Measurements from ENCODE around the gene LMO2. TPM values are rescaled to one million over a fixed set of nuclear protein-coding genes. Genes with fewer than 3 reads are reported as not detected.

Gene LMO2
- polyA plus RNA-seq, 3 donors: 48.8 to 140 (median 75.8) TPM

DNA sequence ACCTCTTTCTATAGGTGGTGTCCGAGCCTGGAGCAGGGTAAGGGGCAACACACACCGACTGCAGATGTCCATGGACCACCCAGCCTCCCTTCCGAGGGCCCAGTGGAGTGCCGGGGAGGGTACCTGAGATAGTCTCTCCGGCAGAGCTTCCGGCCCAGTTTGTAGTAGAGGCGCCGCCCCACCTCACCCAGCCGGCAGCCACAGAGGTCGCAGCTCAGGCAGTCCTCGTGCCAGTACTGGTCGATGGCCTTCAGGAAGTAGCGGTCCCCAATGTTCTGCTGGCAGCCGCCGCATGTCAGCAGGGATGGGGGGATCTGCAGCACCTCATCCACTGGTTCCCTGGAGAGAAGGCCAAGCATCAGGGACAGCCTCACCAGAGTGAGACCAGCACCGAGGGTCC, 27.4 kb downstream of the LMO2 start:
- H3K4me2 ChIP-seq (replicated peaks; ENCODE audit: extremely low read depth, low read length, poor library complexity, severe bottlenecking): peak overlapping the region; percentile 8
- H4K20me1 ChIP-seq (ENCODE audit: insufficient read depth, low read length): peaks cover 94% of the 10 kb centered on the region
- no peaks in the 10 kb centered on the region for H3K9me3 ChIP-seq (replicated peaks in 1 of 2; ENCODE audit: control insufficient read depth in 1 of 2, insufficient read depth in 1 of 2, low read length in 2 of 2)
- H3K4me3 Mint-ChIP-seq: peak overlapping the region in 1 of 2 donors; percentile 70
- H3K9ac ChIP-seq (ENCODE audit: insufficient read depth, low read length, poor library complexity, severe bottlenecking): peak overlapping the region; percentile 4
- H3K79me2 ChIP-seq (ENCODE audit: insufficient read depth, low read length): peaks cover 100% of the 10 kb centered on the region
- H3K27me3 ChIP-seq (ENCODE audit: control insufficient read depth in 2 of 2, insufficient read depth in 2 of 2, low read length in 2 of 2): no peaks in the 10 kb centered on the region
- H2AFZ ChIP-seq (ENCODE audit: insufficient read depth, low read depth, low read length, poor library complexity, severe bottlenecking): no peak overlapping the region
- H3K4me1 ChIP-seq (ENCODE audit: control insufficient read depth in 1 of 2, insufficient read depth in 2 of 2, low read length in 2 of 2): peaks cover 33 to 52% of the 10 kb centered on the region in 2 donors
- peak overlapping the region in 6 of 7 donors; percentile 10 to 84 (median 76) for H3K27ac Mint-ChIP-seq
- H3K27me3 Mint-ChIP-seq (ENCODE audit: low read depth in 3 of 3): peaks cover 0 to 3% (median 0%) of the 10 kb centered on the region in 3 donors
- peak overlapping the region in 1 of 2 donors; percentile 82 for H3K27ac ChIP-seq (ENCODE audit: low read depth in 1 of 2, low read length in 2 of 2)
- H3K9me3 Mint-ChIP-seq: no peaks in the 10 kb centered on the region
- peaks cover 62 to 72% of the 10 kb centered on the region in 2 donors for H3K36me3 ChIP-seq (replicated peaks in 1 of 2; ENCODE audit: control insufficient read depth in 1 of 2, insufficient read depth in 2 of 2, low read length in 2 of 2)
- no peak overlapping the region for H3K4me3 ChIP-seq (replicated peaks in 1 of 3; ENCODE audit: low read depth in 2 of 3, low read length in 3 of 3)
- WGBS (ENCODE audit: insufficient coverage): 48% methylated on average over 10 of the region's 16 CpGs
- peaks cover 66% of the 10 kb centered on the region for H3K4me1 Mint-ChIP-seq
- TF ChIP-seq, protein P1, sequence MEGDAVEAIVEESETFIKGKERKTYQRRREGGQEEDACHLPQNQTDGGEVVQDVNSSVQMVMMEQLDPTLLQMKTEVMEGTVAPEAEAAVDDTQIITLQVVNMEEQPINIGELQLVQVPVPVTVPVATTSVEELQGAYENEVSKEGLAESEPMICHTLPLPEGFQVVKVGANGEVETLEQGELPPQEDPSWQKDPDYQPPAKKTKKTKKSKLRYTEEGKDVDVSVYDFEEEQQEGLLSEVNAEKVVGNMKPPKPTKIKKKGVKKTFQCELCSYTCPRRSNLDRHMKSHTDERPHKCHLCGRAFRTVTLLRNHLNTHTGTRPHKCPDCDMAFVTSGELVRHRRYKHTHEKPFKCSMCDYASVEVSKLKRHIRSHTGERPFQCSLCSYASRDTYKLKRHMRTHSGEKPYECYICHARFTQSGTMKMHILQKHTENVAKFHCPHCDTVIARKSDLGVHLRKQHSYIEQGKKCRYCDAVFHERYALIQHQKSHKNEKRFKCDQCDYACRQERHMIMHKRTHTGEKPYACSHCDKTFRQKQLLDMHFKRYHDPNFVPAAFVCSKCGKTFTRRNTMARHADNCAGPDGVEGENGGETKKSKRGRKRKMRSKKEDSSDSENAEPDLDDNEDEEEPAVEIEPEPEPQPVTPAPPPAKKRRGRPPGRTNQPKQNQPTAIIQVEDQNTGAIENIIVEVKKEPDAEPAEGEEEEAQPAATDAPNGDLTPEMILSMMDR (IDR thresholded peaks at IDR 0.05): no peak
- DNase-seq: no peak
- peaks cover 68 to 70% of the 10 kb centered on the region in 2 donors for H3K36me3 Mint-ChIP-seq
- intact Hi-C loops (cut with micrococcal nuclease): loop anchor here in 1 of 2 donors (10.0 kb wide), 1 partner anchor 490 kb away; the partner anchor contains the start of gene ABTB2

DNA sequence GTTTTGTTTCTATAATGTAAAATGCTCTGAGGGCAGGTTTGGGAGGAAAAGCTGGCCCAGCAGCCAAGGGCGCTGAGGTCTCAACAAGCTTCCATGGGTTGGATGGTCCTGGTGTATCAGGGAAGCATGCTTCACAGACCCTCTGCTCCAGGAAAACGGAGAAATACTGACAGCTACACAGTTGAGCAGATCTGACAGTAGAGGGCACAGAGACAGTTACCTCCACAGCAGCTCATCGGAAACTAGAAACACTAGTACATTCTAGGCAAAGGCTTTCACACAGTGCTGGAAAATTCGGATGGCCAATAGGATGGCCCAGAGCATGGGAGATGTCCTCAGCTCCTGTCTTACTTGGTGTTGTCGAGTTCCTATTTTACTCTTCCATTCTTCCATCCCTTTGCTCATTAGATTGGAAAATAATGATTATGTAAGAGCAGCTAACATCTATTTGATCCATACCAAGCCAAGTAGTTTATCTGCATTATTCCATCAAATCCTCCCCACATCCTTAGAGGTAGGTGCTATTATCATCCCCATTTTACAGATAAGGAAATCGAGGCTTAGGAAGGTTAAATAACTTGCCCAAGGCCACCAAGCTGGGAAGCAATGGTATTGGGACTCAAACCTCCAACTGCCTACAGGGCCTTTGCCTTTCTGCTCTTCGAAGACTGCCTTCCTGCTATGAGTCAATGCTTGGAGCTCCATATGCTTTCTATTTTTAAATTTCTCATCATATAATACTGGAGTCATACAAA, 28.3 kb downstream of the LMO2 start:
- Histone ChIP-seq H3K9ac (ENCODE audit: insufficient read depth, low read length, poor library complexity, severe bottlenecking) (no peak overlapping the region), H3K79me2 (ENCODE audit: insufficient read depth, low read length) (peaks cover 96% of the 10 kb centered on the region), H3K27me3 (ENCODE audit: control insufficient read depth in 2 of 2, insufficient read depth in 2 of 2, low read length in 2 of 2) (no peaks in the 10 kb centered on the region), H2AFZ (ENCODE audit: insufficient read depth, low read depth, low read length, poor library complexity, severe bottlenecking) (no peak overlapping the region), H3K36me3 (replicated peaks in 1 of 2; ENCODE audit: control insufficient read depth in 1 of 2, insufficient read depth in 2 of 2, low read length in 2 of 2) (peaks cover 71 to 81% of the 10 kb centered on the region in 2 donors), H3K4me3 (replicated peaks in 1 of 3; ENCODE audit: low read depth in 2 of 3, low read length in 3 of 3) (no peak overlapping the region), H3K4me1 (ENCODE audit: control insufficient read depth in 1 of 2, insufficient read depth in 2 of 2, low read length in 2 of 2) (peaks cover 33 to 52% of the 10 kb centered on the region in 2 donors), H3K4me2 (replicated peaks; ENCODE audit: extremely low read depth, low read length, poor library complexity, severe bottlenecking) (no peak overlapping the region), H4K20me1 (ENCODE audit: insufficient read depth, low read length) (peaks cover 99% of the 10 kb centered on the region), H3K27ac (ENCODE audit: low read depth in 1 of 2, low read length in 2 of 2) (peak overlapping the region in 1 of 2 donors; percentile 82), H3K9me3 (replicated peaks in 1 of 2; ENCODE audit: control insufficient read depth in 1 of 2, insufficient read depth in 1 of 2, low read length in 2 of 2) (no peaks in the 10 kb centered on the region)
- TF ChIP-seq, protein P1 (IDR thresholded peaks at IDR 0.05): no peak
- peaks cover 0 to 3% (median 0%) of the 10 kb centered on the region in 3 donors for H3K27me3 Mint-ChIP-seq (ENCODE audit: low read depth in 3 of 3)
- intact Hi-C loops (cut with micrococcal nuclease): loop anchor here in 1 of 2 donors (10.0 kb wide), 1 partner anchor 491 kb away; the partner anchor contains the start of gene ABTB2
- H3K36me3 Mint-ChIP-seq: peaks cover 76 to 79% of the 10 kb centered on the region in 2 donors
- no peak overlapping the region for H3K4me3 Mint-ChIP-seq
- DNase-seq: no peak
- peaks cover 73% of the 10 kb centered on the region for H3K4me1 Mint-ChIP-seq
- H3K27ac Mint-ChIP-seq: peak overlapping the region in 4 of 7 donors; percentile 23 to 69 (median 50)
- 90% methylated on average over 5 of the region's 7 CpGs for WGBS (ENCODE audit: insufficient coverage)
- H3K9me3 Mint-ChIP-seq: no peaks in the 10 kb centered on the region

Measured in CD14-positive monocyte (primary cell).